OCI-LY7 (cell line): ENCODE measurements around the gene BTG4. TPM values are rescaled to one million over a fixed set of nuclear protein-coding genes. Genes with fewer than 3 reads are reported as not detected.

ENCODE experiments used
- BruUV-seq: library from RNA; stranded (reverse); fragments of 400-500 nt; replicated peaks from 2 replicates; lab custom pipeline; 2021; lab: Mats Ljungman, UMichigan
- CTCF ChIA-PET: fragments of 300-600 bp; sonication (Branson Sonifier 250); formaldehyde crosslinking; loops from one replicate; lab custom pipeline; 2022; ENCODE audit warnings: antibody characterized with exemption; ENCODE audit not compliant: unreplicated experiment; lab: Charles Lee
- POLR2A ChIA-PET: fragments of 300-600 bp; sonication (Branson Sonifier 250); formaldehyde crosslinking; loops from one replicate; lab custom pipeline; 2022; ENCODE audit warnings: antibody characterized with exemption; lab: Charles Lee
- DNase-seq: peaks from one replicate; pipeline ENCODE4 v3.0.0-alpha.2; 2015; ENCODE audit warnings: low spot score
- H2AFZ ChIP-seq: fragments of 200-600 bp; sonication (generic), shearing (Covaris generic); 2 replicates; pipeline ENCODE4 v1.6.1; 2014; ENCODE audit warnings: mild to moderate bottlenecking, antibody characterized with exemption, low read length, moderate library complexity
- H3K27ac ChIP-seq: fragments of 200-600 bp; sonication (generic); 2 replicates; pipeline ENCODE4 v1.5.1; 2014; ENCODE audit warnings: mixed run types, low read depth, mild to moderate bottlenecking, moderate library complexity, low read length, inconsistent platforms; ENCODE audit not compliant: poor library complexity, severe bottlenecking
- H3K36me3 ChIP-seq: fragments of 200-600 bp; sonication (generic); 2 replicates; pipeline ENCODE4 v1.6.1; 2014; ENCODE audit warnings: mild to moderate bottlenecking, antibody characterized with exemption, low read length, moderate library complexity, mixed read lengths; ENCODE audit not compliant: insufficient read depth
- H3K4me1 ChIP-seq: fragments of 200-600 bp; sonication (generic); 2 replicates; pipeline ENCODE4 v1.5.1; 2014; ENCODE audit warnings: mild to moderate bottlenecking, low read length; ENCODE audit not compliant: insufficient read depth, poor library complexity, severe bottlenecking
- H3K4me2 ChIP-seq: fragments of 200-600 bp; sonication (generic); 2 replicates; pipeline ENCODE4 v1.6.1; 2014; ENCODE audit warnings: mild to moderate bottlenecking, low read length
- H3K4me3 ChIP-seq: fragments of 200-600 bp; sonication (generic); 2 replicates; pipeline ENCODE4 v1.5.1; 2014; ENCODE audit warnings: mild to moderate bottlenecking, low read depth, low read length; ENCODE audit not compliant: poor library complexity, severe bottlenecking
- H3K79me2 ChIP-seq: fragments of 200-600 bp; sonication (generic); 2 replicates; pipeline ENCODE4 v1.6.1; 2016; ENCODE audit warnings: low read depth, mild to moderate bottlenecking, low read length, moderate library complexity, mixed read lengths; ENCODE audit not compliant: insufficient read depth
- H3K9me2 ChIP-seq: fragments of 200-600 bp; sonication (generic); 2 replicates; pipeline ENCODE4 v1.6.1; 2016; ENCODE audit warnings: mild to moderate bottlenecking, low read length, mixed read lengths; ENCODE audit not compliant: insufficient read depth
- H3K9me3 ChIP-seq: fragments of 200-600 bp; sonication (generic); 2 replicates; pipeline ENCODE4 v1.6.1; 2014; ENCODE audit warnings: mild to moderate bottlenecking, mixed run types, low read length, mixed read lengths
- H4K20me1 ChIP-seq: fragments of 200-600 bp; sonication (generic); 2 replicates; pipeline ENCODE4 v1.6.1; 2014; ENCODE audit warnings: mild to moderate bottlenecking, antibody characterized with exemption, low read length, moderate library complexity, mixed read lengths; ENCODE audit not compliant: insufficient read depth
- CTCF ChIP-seq: fragments of 200-600 bp; sonication (generic); conservative IDR thresholded peaks from 2 replicates; pipeline ENCODE4 v1.5.1; 2014; ENCODE audit warnings: mild to moderate bottlenecking, antibody characterized with exemption, low read length, moderate library complexity, mixed read lengths
- EZH2phosphoT487 ChIP-seq: fragments of 200-600 bp; sonication (generic); IDR thresholded peaks from 2 replicates; pipeline ENCODE4 v1.6.1; 2018; ENCODE audit warnings: low read depth, borderline replicate concordance, mild to moderate bottlenecking, mixed run types, antibody characterized with exemption, low read length, moderate library complexity, mixed read lengths
- intact Hi-C: fragments of 100-400 bp; cut with micrococcal nuclease; formaldehyde crosslinking; loops from one replicate; pipeline ENCODE4 v1.10.0; 2022; ENCODE audit not compliant: unreplicated experiment
- total RNA-seq, 2 experiments: library from RNA; depleted of rRNA in 1 of 2; stranded (reverse); fragments of >200 nt in 1 of 2; shearing (Covaris generic) in 1 of 2; gene quantifications; 2 replicates each; pipeline ENCODE4 v1.2.3, GENCODE V29; 2014 to 2022

The BTG4 gene
- total RNA-seq, 2 experiments from 2014 or later = not detected

DNA sequence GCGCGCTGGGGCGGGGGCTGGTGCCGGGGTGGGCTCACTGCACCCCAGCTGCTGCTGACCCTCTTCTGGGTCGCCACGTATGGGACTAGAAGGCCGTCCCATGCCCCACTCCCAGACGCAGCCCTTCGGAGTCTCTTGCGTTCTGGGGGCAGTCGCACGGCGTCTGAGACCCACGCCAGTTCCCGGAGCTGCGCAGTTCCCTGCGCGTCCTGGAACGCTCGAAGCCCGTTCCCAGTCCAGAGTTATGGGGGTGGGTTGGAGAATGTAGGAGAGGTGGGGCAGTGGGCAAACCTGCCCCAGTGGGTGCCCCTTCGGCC is 28.7 kb upstream of the BTG4 start:
- Histone ChIP-seq H3K4me3 (no peak overlapping the region), H2AFZ (no peak overlapping the region), H3K9me3 (no peaks in the 10 kb centered on the region), H3K9me2 (no peaks in the 10 kb centered on the region), H3K27ac (no peak overlapping the region), H4K20me1 (no peaks in the 10 kb centered on the region), H3K4me2 (no peak overlapping the region), H3K79me2 (no peaks in the 10 kb centered on the region), H3K4me1 (no peaks in the 10 kb centered on the region), H3K36me3 (no peaks in the 10 kb centered on the region)
- POLR2A ChIA-PET = no interaction called here
- no peak for DNase-seq
- intact Hi-C loops = no loop called here
- BruUV-seq = no TSS peak
- CTCF ChIA-PET = no interaction called here
- TF ChIP-seq CTCF (no peak), EZH2phosphoT487 (no peak)

- ChIA-PET CTCF (no interaction called here), POLR2A (no interaction called here)
- Histone ChIP-seq H3K4me1 (no peaks in the 10 kb centered on the region), H2AFZ (no peak within 1 kb of the TSS), H4K20me1 (no peaks in the 10 kb centered on the region), H3K4me3 (no peak within 1 kb of the TSS), H3K36me3 (no peaks in the 10 kb centered on the region), H3K4me2 (no peak within 1 kb of the TSS), H3K27ac (no peak within 1 kb of the TSS), H3K9me3 (no peaks in the 10 kb centered on the region), H3K79me2 (no peaks in the 10 kb centered on the region), H3K9me2 (no peaks in the 10 kb centered on the region)
- intact Hi-C loops = no loop called here
- no TSS peak for BruUV-seq
- TF ChIP-seq CTCF (no peak), EZH2phosphoT487 (no peak)
- no peak for DNase-seq
Observed at GRCh38 chr11:111540114-111540936, 28.1 kb upstream of the BTG4 start, which contains the start of gene LAYN. TSS of gene LAYN (plus strand) at chr11:111540720. CDS start at chr11:111540844, 124 bp downstream.

- POLR2A ChIA-PET = no interaction called here
- H3K9me3 ChIP-seq = no peaks in the 10 kb centered on the region
- CTCF ChIA-PET = no interaction called here
- no peak overlapping the region for H3K4me2 ChIP-seq
- intact Hi-C loops = no loop called here
- BruUV-seq = no TSS peak
- no peak for DNase-seq
- no peaks in the 10 kb centered on the region for H4K20me1 ChIP-seq
- no peak overlapping the region for H2AFZ ChIP-seq
- no peaks in the 10 kb centered on the region for H3K36me3 ChIP-seq
- H3K27ac ChIP-seq = no peak overlapping the region
- no peaks in the 10 kb centered on the region for H3K4me1 ChIP-seq
- TF ChIP-seq CTCF (no peak), EZH2phosphoT487 (no peak)
- no peaks in the 10 kb centered on the region for H3K79me2 ChIP-seq
- H3K4me3 ChIP-seq = no peak overlapping the region
- H3K9me2 ChIP-seq = no peaks in the 10 kb centered on the region
Observed at GRCh38 chr11:111539426-111540113, 27.4 kb upstream of the BTG4 start.
